GM20431 (cell line): Measurements from ENCODE around the gene ARRDC5.
"Not testable (repeated sequence)": the region's sequence is repeated elsewhere in the genome, so short reads cannot be mapped to it uniquely, and the experiment has no call there.

Experiments
- in situ Hi-C: fragments of 300-500 bp; cut with MseI, MboI; formaldehyde crosslinking; loops from one replicate; pipeline ENCODE4 v1.15.0; 2020; ENCODE audit warnings: low sequenced_read_pairs; ENCODE audit not compliant: unreplicated experiment

Gene ARRDC5

GRCh38 chr19:4910594-4911281 lies 8.0 kb upstream of the ARRDC5 start:
- in situ Hi-C loops: no loop called here

DNA sequence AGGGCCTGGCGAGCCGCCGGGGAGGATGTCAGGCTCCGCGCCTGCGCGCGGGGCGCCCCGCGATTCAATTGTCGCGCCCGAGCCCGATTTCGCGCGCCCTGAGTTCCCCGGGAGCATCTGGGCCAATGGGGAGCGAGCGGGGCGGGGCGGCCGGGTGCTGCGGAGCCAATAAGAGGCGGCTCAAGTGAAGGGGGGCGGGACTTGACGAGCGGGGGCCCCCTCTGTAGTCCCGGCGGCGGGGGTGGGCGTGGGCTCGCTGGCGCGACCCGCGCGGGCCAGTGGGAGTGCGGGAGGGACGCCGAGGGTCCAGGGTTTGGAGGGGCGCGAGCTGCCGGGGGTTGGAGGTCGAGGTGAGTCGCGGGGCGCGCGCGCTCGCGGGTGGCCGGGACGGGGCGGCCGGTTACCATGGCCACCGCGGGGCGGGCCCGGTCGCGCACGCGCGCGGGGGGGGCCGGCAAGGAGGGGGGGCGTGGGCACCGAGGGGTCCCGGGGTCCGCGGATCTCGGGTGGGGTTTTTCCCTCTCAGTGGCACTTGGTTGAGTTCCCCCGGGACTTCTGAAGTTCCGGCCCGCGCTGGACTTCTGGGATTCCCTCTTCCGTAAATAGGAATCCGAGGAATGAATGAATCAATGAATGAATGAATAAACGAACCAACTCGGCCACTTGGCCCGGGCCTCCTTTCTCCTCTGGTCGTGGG lies 7.3 kb upstream of the ARRDC5 start:
- in situ Hi-C loops: no loop called here

- in situ Hi-C loops: no loop called here
These were observed 6.6 kb upstream of the ARRDC5 start, which contains the start of gene UHRF1 for GRCh38 chr19:4909156-4909896. Gene UHRF1 (plus strand): TSS chr19:4909501. CDS start chr19:4910886, 1,385 bp downstream.

- in situ Hi-C loops: no loop called here
These were observed 6.1 kb upstream of the ARRDC5 start for GRCh38 chr19:4908781-4909155.

GRCh38 chr19:4908360-4908759 lies 5.7 kb upstream of the ARRDC5 start:
- in situ Hi-C loops: no loop called here

GRCh38 chr19:4906963-4907362 lies 4.3 kb upstream of the ARRDC5 start:
- in situ Hi-C loops: no loop called here

DNA sequence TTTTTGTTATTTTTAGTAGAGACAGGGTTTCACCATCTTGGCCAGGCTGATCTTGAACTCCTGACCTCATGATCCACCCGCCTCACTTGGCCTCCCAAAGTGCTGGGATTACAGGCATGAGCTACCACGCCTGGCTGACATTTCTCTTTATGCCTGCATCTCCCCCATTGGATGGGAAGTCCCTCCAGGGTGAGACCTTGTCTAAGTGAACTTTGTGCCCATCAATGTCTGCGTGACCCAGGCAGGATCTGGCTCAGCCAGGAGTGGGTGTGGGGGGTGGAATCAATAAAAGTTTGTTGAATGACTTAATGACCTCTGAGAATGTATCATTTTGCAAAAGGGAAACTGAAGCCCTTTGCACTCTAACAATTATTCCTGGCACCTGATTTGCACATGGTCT lies 1.8 kb upstream of the ARRDC5 start:
- in situ Hi-C loops: no loop called here

- in situ Hi-C loops: not testable (repeated sequence)
These were observed 1.8 kb downstream of the ARRDC5 start for GRCh38 chr19:4900879-4901278.

- in situ Hi-C loops: no loop called here
These were observed 5.5 kb downstream of the ARRDC5 start for GRCh38 chr19:4897146-4897545.

DNA sequence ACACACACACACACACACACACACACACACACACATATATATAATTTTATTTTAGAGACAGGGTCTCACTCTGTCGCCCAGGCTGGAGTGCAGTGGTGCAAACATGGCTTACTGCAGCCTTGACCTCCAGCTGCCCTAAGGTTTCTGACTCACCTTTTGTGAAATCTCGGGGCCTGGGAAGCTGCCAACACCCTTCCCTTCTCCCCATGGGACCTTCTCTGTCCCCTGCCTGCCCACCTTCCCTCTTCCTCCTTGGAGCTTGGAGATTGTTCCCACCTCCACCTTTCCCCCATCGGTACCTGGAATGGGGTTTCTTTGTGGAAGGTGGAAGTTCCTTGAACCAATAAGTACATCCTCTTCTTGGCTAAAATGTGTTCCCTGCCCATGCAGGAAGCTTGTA lies 6.3 kb downstream of the ARRDC5 start:
- in situ Hi-C loops: no loop called here

- in situ Hi-C loops: not testable (repeated sequence)
These were observed 9.7 kb downstream of the ARRDC5 start for GRCh38 chr19:4892962-4893361.

DNA sequence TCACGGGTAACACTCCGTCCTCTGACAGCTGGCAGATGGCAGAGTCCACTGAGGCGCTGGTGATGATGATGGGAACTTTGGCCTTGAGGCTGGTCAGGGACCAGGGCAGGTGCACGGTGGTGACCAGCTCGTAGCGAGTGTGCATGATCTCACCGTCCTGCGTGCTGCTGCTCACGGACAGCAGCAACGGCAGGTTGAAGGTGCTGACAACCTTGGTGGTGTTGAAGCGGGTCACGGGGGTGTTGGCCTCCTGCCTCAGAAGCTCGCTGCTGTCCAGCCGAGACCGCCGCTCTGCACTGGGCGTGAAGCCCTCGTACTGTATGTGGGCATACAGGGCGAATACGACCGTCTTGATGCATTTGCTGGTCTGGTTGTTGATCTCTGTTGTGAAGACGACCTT lies 11.6 kb downstream of the ARRDC5 start:
- in situ Hi-C loops: no loop called here

- in situ Hi-C loops: no loop called here
These were observed 13.5 kb downstream of the ARRDC5 start for GRCh38 chr19:4889034-4889815.

DNA sequence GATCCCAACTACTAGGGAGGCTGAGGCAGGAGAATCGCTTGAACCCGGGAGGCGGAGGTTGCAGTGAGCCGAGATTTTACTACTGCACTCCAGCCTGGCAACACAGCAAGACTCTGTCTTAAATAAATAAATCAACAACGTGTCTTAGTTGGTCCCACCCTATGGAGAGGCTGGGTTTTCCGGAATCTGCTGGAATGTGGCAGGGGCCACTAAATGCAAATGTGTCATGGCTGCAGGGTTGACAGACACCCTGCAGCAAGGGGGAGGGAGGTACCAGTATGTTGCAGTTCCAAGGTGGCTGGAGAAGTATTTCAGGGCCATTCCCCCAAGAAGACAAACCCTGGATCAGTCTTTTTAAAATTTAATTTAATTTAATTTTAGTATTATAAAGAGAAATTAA lies 14.9 kb downstream of the ARRDC5 start:
- in situ Hi-C loops: not testable (repeated sequence)

- in situ Hi-C loops: not testable (repeated sequence)
These were observed 17.7 kb downstream of the ARRDC5 start for GRCh38 chr19:4884993-4885392.

DNA sequence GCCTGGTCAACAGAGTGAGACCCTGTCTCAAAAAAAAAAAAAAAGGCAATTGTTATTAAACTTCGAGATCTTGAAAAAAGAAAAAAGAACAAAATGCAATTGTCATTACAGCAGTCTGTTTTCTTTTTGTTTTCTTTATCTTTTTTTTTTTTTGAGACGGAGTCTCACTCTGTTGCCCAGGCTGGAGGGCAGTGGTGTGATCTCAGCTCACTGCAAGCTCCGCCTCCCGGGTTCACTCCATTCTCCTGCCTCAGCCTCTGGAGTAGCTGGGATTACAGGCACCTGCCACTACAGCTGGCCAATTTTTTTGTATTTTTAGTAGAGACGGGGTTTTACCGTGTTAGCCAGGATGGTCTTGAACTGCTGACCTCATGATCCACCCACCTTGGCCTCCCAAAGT lies 19.8 kb downstream of the ARRDC5 start:
- in situ Hi-C loops: not testable (repeated sequence)

- in situ Hi-C loops: loop anchor here (10.0 kb wide), 1 partner anchor 156 kb away; no protein-coding TSS in a partner anchor
These were observed 23.7 kb downstream of the ARRDC5 start for GRCh38 chr19:4879041-4879440.

DNA sequence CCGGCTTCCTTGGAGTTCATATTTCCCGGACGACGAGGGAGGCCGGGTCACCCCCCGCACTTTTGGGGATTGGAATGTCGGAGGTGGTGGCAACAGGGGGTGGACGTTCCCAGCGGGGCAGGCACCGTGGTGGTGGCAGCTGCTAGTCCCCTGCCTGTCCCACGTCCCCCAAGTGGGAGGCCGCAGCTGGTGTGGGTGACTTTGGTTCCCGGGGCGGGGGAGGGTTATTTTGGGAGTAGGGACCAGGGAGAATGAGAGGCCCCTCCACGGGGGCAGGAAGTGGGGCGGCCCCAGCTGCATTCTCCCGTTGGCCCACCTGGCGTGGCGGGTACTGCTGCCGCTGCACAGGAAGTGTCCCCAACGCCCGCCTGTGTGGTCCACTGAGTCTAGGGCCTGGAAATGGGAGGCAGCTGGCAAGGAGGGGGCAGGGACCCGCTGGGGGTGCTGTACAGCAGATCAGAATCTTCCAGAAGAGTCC lies 24.2 kb downstream of the ARRDC5 start:
- in situ Hi-C loops: loop anchor here (10.0 kb wide), 1 partner anchor 156 kb away; no protein-coding TSS in a partner anchor

DNA sequence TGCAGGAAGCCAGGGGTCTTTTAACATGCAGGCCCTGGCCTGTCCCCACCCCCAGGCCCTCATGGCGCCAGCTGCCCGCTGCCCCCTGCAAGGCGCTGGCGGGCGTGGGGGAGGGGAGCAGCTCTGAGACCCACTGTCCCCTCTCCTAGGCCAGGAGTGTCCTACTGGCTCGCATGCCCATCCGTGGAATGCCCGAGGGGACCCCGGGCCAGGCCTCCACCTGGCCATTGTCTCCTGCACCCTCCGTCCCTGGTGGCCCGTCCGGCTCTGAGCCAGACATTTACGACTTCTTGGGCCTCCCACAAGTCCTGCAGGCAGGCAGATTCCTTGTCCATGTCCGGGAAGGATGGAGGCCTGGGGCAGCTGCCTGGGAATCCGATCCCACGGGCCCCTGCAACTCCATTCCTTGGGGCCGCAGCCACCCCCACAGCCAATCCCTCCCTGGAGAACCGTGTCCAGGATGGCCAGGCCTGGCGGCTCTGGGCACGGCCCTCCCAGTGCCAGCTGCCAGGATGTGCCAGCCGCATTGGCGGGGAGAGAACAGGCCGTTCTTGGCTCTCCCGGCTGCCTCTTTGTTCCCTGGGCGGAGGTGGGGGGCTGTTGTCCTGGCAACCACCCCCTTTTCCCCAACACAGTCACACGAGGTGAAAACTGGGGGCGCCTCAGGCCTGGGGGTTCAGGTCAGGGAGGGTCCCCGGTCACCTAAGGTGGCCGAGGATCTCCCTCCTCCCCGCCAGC lies 24.8 kb downstream of the ARRDC5 start:
- in situ Hi-C loops: loop anchor here (10.0 kb wide), 1 partner anchor 157 kb away; no protein-coding TSS in a partner anchor
